Liver (tissue), 9 donors: ENCODE measurements around the gene PDGFA. TPM values are rescaled to one million over a fixed set of nuclear protein-coding genes. Genes with fewer than 3 reads are reported as not detected.

ENCODE experiments used
- DNase-seq: peaks from one replicate; pipeline ENCODE4 v3.0.0-alpha.2; 2017; ENCODE audit warnings: low spot score
- H3K27ac ChIP-seq, 2 donors: one replicate each; pipeline ENCODE4 v1.7.0; 2013; ENCODE audit warnings: inconsistent platforms in 2 of 2, low read length in 2 of 2, control low read depth in 1 of 2, low read depth in 1 of 2, mild to moderate bottlenecking in 1 of 2
- H3K27me3 ChIP-seq, 4 donors: one replicate each; pipeline versions ENCODE4 v1.6.1 to v1.7.0; 2013; ENCODE audit warnings: low read length in 3 of 4, inconsistent platforms in 1 of 4, mild to moderate bottlenecking in 1 of 4, moderate library complexity in 1 of 4; ENCODE audit not compliant: control insufficient read depth in 4 of 4, insufficient read depth in 4 of 4
- H3K36me3 ChIP-seq, 4 donors: one replicate each; pipeline versions ENCODE4 v1.6.1 to v1.7.0; 2013; ENCODE audit warnings: low read length in 3 of 4, mild to moderate bottlenecking in 3 of 4, low read depth in 1 of 4, moderate library complexity in 1 of 4; ENCODE audit not compliant: control insufficient read depth in 4 of 4, insufficient read depth in 3 of 4
- H3K4me1 ChIP-seq, 4 donors: one replicate each; pipeline versions ENCODE4 v1.6.1 to v1.7.0; 2013; ENCODE audit warnings: low read length in 3 of 4, mild to moderate bottlenecking in 3 of 4, moderate library complexity in 1 of 4; ENCODE audit not compliant: control insufficient read depth in 4 of 4, insufficient read depth in 4 of 4
- H3K4me3 ChIP-seq, 3 donors: one replicate each; pipeline versions ENCODE4 v1.6.1 to v1.7.0; 2013; ENCODE audit warnings: low read length in 3 of 3, control low read depth in 1 of 3, low read depth in 1 of 3, mild to moderate bottlenecking in 1 of 3
- H3K9ac ChIP-seq, 2 donors: one replicate each; pipeline ENCODE4 v1.7.0; 2013; ENCODE audit warnings: low read length in 2 of 2, mild to moderate bottlenecking in 2 of 2, moderate library complexity in 2 of 2, control low read depth in 1 of 2, low read depth in 1 of 2
- H3K9me3 ChIP-seq, 4 donors: one replicate each; pipeline versions ENCODE4 v1.6.1 to v1.7.0; 2013; ENCODE audit warnings: low read length in 3 of 4; ENCODE audit not compliant: control insufficient read depth in 4 of 4
- ATF3 ChIP-seq: IDR thresholded peaks from 2 replicates; pipeline ENCODE4 v1.6.1; 2016; ENCODE audit warnings: antibody characterized with exemption
- CTCF ChIP-seq: fragments of 150-350 bp; IDR thresholded peaks from 2 replicates; pipeline ENCODE4 v1.5.1; 2017; ENCODE audit warnings: improper control_type of control experiment, low read depth, low read length; ENCODE audit not compliant: missing input control
- EGR1 ChIP-seq, 2 donors: IDR thresholded peaks; 2 replicates each; pipeline ENCODE4 v1.6.1; 2016 to 2018; ENCODE audit warnings: antibody characterized with exemption in 2 of 2, low read depth in 2 of 2
- FOXA1 ChIP-seq: IDR thresholded peaks from 2 replicates; pipeline ENCODE4 v1.6.1; 2016; ENCODE audit warnings: antibody characterized with exemption
- FOXA2 ChIP-seq: IDR thresholded peaks from 2 replicates; pipeline ENCODE4 v1.6.1; 2016; ENCODE audit warnings: antibody characterized with exemption
- GABPA ChIP-seq, 2 donors: IDR thresholded peaks in 1 of 2; conservative IDR thresholded peaks in 1 of 2; 2 replicates each; pipeline ENCODE4 v1.6.1; 2016; ENCODE audit warnings: antibody characterized with exemption in 2 of 2, mild to moderate bottlenecking in 1 of 2, moderate library complexity in 1 of 2
- HNF4A ChIP-seq, 2 donors: conservative IDR thresholded peaks; 2 replicates each; pipeline ENCODE4 v1.6.1; 2016; ENCODE audit warnings: antibody characterized with exemption in 2 of 2, mild to moderate bottlenecking in 2 of 2
- HNF4G ChIP-seq: IDR thresholded peaks from 2 replicates; pipeline ENCODE4 v1.6.1; 2016; ENCODE audit warnings: antibody characterized with exemption
- JUND ChIP-seq, 2 donors: IDR thresholded peaks; 2 replicates each; pipeline ENCODE4 v1.6.1; 2016; ENCODE audit warnings: antibody characterized with exemption in 2 of 2
- MAX ChIP-seq: IDR thresholded peaks from 2 replicates; pipeline ENCODE4 v1.6.1; 2016; ENCODE audit warnings: antibody characterized with exemption
- NR2F2 ChIP-seq: IDR thresholded peaks from 2 replicates; pipeline ENCODE4 v1.6.1; 2016; ENCODE audit warnings: antibody characterized with exemption
- RAD21 ChIP-seq, 2 donors: IDR thresholded peaks; 2 replicates each; pipeline ENCODE4 v1.6.1; 2016; ENCODE audit warnings: antibody characterized with exemption in 2 of 2, mild to moderate bottlenecking in 2 of 2
- REST ChIP-seq: IDR thresholded peaks from 2 replicates; pipeline ENCODE4 v1.6.1; 2016; ENCODE audit warnings: antibody characterized with exemption, mild to moderate bottlenecking
- RXRA ChIP-seq, 2 donors: IDR thresholded peaks; 2 replicates each; pipeline ENCODE4 v1.6.1; 2017 to 2018; ENCODE audit warnings: antibody characterized with exemption in 2 of 2, mild to moderate bottlenecking in 1 of 2
- SP1 ChIP-seq: IDR thresholded peaks from 2 replicates; pipeline ENCODE4 v1.6.1; 2018; ENCODE audit warnings: antibody characterized with exemption, mild to moderate bottlenecking
- TAF1 ChIP-seq: conservative IDR thresholded peaks from 2 replicates; pipeline ENCODE4 v1.6.1; 2016; ENCODE audit warnings: antibody characterized with exemption, mild to moderate bottlenecking
- YY1 ChIP-seq: IDR thresholded peaks from 2 replicates; pipeline ENCODE4 v1.6.1; 2016; ENCODE audit warnings: antibody characterized with exemption, mild to moderate bottlenecking
- ZBTB33 ChIP-seq: IDR thresholded peaks from 2 replicates; pipeline ENCODE4 v1.6.1; 2016; ENCODE audit warnings: antibody characterized with exemption
- WGBS: extraction: QIAGEN DNeasy Blood & Tissue Kit; methylation state at CpG from one replicate; pipeline ENCODE4 v1.1.7; 2013; 5-methylcytosine and 5-hydroxymethylcytosine counted together
- polyA plus RNA-seq, 2 donors: library from polyadenylated mRNA; stranded (reverse) in 1 of 2; unstranded in 1 of 2; fragments of 200-250 nt in 1 of 2; fragments of >200 nt in 1 of 2; fragmentation: Nextera tagmentation in 1 of 2; extraction: Ambion mirVana in 1 of 2; gene quantifications; one replicate each; pipeline versions ENCODE4 v1.2.1 to v1.2.3, GENCODE V29; 2013 to 2015
- total RNA-seq, 2 donors: library from RNA; depleted of rRNA; stranded (reverse); fragments of >200 nt; gene quantifications; one replicate each; pipeline ENCODE4 v1.2.3, GENCODE V29; 2014
- donor health status: healthy.
- donor health status: healthy.
- donor health status: healthy.
- donor health status: healthy.
- donor health status: healthy.

Gene PDGFA
- total and polyA plus RNA-seq, 4 donors, result 1.4 to 5.1 (median 2.0) TPM

GRCh38 chr7:485188-486081 lies 34.2 kb downstream of the PDGFA start:
- no peaks in the 10 kb centered on the region for H3K4me1 ChIP-seq
- H3K9ac ChIP-seq, result no peak overlapping the region
- DNase-seq, result no peak
- 70% methylated on average over 25 of the region's 25 CpGs for WGBS
- H3K27me3 ChIP-seq, result peaks cover 0 to 7% (median 0%) of the 10 kb centered on the region in 4 donors
- H3K4me3 ChIP-seq, result no peak overlapping the region
- H3K9me3 ChIP-seq, result no peaks in the 10 kb centered on the region
- no peak for TF ChIP-seq RXRA (IDR thresholded peaks at IDR 0.05)
- TF ChIP-seq NR2F2, result no peak
- TF ChIP-seq YY1, result no peak
- no peak for TF ChIP-seq GABPA (IDR thresholded peaks at IDR 0.05 in 1 of 2, conservative IDR thresholded peaks at IDR 0.05 in 1 of 2)
- TF ChIP-seq ATF3, result no peak
- no peak for TF ChIP-seq TAF1
- no peak for TF ChIP-seq MAX
- TF ChIP-seq EGR1 (IDR thresholded peaks at IDR 0.05; ENCODE audit: low read depth in 2 of 2), result no peak
- TF ChIP-seq HNF4A (conservative IDR thresholded peaks at IDR 0.05), result no peak
- TF ChIP-seq JUND (IDR thresholded peaks at IDR 0.05), result no peak
- no peak for TF ChIP-seq RAD21 (IDR thresholded peaks at IDR 0.05)
- no peak for TF ChIP-seq REST
- TF ChIP-seq FOXA2, result no peak
- TF ChIP-seq CTCF, result no peak
- TF ChIP-seq SP1, result no peak
- TF ChIP-seq HNF4G, result no peak
- TF ChIP-seq ZBTB33, result no peak
- TF ChIP-seq FOXA1, result no peak
- H3K27ac ChIP-seq, result no peak overlapping the region
- H3K36me3 ChIP-seq, result no peaks in the 10 kb centered on the region
